ENCODE results near the gene SMPD1.
"Not testable (repeated sequence)": the region's sequence is repeated elsewhere in the genome, so short reads cannot be mapped to it uniquely, and the experiment has no call there.

The SMPD1 gene

DNA sequence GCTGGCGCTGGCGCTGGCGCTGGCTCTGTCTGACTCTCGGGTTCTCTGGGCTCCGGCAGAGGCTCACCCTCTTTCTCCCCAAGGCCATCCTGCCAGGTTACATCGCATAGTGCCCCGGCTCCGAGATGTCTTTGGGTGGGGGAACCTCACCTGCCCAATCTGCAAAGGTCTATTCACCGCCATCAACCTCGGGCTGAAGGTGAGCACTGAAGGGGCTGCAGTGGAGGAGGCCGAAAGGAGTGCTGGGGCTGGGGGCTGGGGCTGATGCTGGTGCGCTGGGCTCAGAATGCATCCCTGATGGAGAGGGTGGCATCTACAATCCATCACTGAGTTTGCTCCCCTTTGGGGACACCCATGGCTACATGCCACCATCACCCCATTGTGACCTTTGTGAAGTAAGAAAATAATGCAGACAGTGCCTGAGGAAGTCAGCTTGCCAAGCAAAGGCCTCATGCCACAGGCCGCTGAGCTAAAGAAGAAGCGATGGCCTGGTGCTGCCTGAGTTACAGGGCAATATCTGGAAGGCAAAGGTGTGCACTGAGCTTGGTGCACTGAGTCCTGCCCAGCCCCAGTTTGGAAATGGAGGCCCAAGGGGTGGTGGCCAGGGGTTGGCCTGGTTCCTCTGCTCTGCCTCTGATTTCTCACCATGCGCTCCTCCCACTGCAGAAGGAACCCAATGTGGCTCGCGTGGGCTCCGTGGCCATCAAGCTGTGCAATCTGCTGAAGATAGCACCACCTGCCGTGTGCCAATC is 620 bp downstream of the SMPD1 start:
- no peak for DNase-seq

DNA sequence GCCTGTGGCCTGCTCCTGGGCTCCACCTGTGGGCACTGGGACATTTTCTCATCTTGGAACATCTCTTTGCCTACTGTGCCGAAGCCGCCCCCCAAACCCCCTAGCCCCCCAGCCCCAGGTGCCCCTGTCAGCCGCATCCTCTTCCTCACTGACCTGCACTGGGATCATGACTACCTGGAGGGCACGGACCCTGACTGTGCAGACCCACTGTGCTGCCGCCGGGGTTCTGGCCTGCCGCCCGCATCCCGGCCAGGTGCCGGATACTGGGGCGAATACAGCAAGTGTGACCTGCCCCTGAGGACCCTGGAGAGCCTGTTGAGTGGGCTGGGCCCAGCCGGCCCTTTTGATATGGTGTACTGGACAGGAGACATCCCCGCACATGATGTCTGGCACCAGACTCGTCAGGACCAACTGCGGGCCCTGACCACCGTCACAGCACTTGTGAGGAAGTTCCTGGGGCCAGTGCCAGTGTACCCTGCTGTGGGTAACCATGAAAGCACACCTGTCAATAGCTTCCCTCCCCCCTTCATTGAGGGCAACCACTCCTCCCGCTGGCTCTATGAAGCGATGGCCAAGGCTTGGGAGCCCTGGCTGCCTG is 1.4 kb downstream of the SMPD1 start:
- DNase-seq = no peak

DNA sequence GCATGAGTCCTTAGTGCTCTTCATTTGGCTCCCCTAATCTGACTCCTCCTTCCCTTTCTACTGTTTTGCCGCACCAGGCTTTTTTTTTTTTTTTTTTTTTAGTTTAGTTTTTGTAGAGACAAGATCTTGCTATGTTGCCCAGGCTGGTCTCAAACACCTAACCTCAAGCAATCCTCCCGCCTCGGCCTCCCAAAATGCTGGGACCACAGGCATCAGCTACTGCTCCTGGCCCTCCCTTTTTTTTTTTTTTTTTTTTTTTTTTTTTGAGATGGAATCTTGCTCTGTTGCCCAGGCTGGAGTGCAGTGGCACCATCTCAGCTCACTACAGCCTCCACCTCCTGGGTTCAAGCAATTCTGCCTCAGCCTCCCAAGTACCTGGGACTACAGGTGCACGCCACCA is 2.0 kb downstream of the SMPD1 start:
- not testable (repeated sequence) for DNase-seq

DNA sequence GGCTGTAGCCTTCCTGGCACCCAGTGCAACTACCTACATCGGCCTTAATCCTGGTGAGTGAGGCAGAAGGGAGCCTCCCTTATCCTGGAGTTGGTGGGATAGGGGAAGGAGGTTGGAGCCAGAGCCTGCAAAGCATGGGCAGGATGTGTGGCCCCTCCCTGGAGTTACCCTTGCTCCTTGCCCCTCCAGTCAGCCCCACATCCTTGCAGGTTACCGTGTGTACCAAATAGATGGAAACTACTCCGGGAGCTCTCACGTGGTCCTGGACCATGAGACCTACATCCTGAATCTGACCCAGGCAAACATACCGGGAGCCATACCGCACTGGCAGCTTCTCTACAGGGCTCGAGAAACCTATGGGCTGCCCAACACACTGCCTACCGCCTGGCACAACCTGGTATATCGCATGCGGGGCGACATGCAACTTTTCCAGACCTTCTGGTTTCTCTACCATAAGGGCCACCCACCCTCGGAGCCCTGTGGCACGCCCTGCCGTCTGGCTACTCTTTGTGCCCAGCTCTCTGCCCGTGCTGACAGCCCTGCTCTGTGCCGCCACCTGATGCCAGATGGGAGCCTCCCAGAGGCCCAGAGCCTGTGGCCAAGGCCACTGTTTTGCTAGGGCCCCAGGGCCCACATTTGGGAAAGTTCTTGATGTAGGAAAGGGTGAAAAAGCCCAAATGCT is 3.9 kb downstream of the SMPD1 start:
- DNase-seq = no peak

DNA sequence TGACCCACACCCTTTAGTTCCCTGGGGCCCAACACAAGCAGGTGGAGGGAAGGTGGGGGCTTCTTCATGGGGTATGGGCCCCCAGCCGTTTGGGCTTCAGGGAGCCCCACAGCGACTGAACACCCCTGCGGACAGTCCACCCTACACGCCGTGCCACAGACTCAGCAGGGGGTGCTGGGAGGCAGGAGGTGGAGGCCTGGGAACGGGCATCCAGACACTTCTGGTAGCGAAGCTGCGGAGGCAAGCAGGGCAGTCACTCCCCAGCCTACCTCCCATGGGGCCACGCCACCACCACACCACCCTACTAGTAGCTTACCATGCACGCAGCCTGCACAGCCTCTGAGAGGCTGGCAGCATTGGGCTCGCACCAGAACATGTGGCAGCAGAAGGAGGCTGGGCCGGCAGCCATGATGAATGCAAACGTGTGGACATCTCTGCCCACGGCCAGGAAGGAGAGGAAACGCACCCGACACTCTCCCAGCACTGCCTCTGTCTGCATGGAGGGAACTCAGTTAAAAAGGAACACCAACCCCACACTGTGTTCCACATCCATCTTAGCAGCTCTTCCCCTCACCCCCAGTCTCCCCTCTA is 5.3 kb downstream of the SMPD1 start:
- DNase-seq = no peak

DNA sequence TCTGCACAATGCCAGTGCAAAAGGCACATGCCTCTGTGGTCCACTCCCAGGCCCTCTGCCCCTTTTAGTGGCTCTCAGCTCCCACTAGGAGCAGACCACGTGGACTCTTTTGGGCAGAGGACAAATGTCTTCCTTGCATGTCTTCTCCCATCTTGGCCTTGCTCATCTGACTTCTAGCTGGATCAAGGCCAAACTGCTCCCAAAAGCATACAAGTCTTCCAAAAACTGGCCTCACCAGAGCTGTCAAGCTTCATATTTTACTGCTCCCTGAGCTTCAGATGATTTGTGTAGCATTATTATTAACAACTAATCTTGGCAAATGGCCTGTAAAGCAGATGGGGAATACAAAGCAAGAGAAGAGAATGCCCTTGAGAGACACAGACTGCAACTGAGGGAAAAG is 6.9 kb downstream of the SMPD1 start:
- DNase-seq = no peak

DNA sequence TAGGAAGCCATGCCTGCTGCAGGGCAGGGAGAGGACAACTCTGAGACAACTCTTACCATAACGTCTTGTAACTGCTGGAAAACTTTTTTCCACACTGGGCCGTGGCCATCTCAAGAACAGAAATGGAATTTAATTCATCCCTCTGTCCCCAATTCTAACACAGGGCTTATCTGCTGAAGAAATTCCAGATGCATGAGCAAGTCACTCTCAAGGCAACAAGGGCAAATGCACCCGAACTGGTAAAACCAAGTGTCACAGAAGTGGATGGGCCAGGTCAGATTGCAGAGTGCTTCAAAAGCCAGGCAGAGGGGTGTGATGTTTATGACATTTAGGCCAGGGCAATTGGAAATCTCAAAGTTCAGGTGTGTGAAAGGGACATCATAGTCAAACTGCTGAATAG is 7.4 kb downstream of the SMPD1 start:
- no peak for DNase-seq

DNA sequence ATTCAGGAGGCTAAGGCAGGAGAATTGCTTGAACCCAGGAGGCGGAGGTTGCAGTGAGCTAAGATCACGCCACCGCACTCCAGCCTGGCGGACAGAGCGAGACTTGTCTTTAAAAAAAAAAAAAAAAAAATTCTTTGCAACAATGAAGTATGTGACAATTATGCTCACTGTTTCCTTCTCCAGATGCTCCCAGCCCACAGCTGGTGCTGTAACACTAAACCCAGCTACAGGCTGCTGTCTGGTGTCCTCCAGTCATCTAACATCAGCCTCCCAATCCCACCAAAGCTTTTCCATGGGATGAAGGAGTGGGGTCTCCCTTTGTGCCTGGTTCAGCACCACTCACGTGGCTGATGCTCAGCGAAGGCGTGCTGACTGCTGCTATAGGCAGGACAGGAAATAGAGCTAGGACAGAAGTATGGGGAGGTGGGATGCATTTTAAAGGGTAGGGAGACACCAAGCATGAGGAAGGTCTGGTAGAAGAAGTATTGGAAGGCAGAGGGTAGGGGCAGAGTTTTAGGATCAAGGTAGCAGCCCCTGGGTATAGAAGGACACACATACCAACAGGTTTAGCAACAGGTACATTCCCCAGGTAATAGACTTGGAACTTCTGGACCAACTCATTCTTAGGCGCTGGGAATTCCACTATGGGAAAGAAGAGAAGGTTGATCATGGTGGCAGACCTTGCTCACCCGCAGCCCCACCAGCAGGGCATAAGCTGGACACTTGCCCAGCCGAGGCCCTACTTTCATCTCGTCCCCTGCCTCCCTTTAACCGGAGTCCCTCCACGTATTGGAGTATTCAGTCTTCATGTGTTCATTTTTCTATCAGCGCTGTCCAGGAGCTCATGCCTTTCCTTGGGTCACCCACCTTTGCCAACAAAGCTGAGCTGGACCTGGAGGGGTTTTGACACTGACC is 10.4 kb downstream of the SMPD1 start:
- no peak for DNase-seq

DNA sequence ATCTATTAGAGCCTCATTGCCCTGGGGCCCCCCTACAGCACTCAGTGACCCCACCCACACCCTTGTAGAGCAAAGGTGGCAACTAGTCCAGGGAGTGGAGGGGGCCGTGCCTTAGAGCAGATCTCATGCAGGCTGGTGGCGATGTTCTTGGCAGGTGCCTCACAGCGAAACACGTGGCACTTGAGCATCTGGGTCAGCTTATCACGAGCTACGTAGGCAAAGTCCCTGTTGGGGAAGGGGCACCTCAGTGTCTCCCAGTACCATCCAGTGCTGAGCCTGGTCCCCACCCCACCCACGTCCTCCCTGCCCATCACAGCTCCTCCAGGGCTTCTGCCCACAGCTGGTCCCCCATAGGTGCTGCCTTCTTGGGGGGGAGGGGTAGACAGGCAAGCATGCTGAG is 11.2 kb downstream of the SMPD1 start:
- DNase-seq = no peak

DNA sequence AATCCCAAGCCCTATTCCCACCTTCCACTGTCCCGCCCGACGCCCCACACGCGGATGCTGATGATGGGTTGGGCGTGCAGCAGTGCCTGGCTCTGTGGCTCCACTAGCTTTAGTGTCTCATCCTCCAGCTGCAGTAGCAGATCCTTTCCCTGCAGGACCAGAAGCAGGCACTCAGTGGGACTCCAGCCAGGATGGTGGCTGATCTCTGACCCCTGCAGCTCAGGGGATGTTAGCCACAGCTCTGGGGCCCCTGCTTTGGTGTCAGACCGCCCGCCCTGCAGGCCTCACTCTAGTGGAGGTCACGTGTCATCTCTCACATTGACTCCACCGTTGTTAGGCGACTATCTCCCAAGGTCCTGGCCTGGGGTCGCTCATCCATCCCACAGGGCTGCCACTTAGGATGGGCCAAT is 11.8 kb downstream of the SMPD1 start:
- DNase-seq = no peak

DNA sequence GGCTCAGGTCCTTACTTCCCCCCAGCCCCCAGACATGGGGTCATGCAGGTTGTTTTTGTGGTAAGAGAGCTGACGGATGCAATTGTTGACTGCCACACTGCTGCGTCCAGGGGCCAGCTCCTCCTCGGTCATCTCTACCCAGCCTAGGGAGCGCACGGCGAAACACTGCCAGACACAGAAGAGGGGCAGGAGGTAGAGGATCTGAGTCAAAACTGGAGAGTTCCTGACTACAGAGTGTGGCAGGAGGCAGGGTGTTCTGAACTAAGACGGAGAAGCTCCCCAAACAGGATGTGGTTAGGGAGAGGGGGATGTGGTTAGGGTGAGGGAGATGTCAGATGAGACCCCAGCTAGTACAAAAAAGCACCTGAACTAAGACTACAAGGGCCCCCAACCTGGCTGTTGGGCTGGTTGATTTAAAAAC is 12.3 kb downstream of the SMPD1 start:
- DNase-seq = no peak

DNA sequence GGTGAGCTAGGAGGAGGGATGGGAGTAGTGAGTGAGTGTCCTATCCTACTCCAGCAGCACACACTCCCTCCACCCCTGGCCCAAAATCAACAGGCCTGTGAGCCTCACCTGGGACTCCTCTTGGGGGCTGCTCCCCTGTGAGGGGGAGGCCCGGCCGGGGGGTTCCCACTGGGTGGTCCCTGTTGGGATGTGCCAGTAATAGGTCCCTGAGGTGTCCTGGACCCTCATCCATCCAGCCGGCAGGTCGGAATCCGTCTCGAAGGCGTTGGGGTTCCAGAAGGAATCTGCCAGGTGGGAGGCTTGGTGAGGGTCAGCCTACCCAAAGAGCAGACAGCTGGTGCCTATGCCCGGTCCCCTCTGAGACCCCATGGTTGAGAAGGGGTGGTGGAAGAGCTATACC is 13.3 kb downstream of the SMPD1 start:
- no peak for DNase-seq

DNA sequence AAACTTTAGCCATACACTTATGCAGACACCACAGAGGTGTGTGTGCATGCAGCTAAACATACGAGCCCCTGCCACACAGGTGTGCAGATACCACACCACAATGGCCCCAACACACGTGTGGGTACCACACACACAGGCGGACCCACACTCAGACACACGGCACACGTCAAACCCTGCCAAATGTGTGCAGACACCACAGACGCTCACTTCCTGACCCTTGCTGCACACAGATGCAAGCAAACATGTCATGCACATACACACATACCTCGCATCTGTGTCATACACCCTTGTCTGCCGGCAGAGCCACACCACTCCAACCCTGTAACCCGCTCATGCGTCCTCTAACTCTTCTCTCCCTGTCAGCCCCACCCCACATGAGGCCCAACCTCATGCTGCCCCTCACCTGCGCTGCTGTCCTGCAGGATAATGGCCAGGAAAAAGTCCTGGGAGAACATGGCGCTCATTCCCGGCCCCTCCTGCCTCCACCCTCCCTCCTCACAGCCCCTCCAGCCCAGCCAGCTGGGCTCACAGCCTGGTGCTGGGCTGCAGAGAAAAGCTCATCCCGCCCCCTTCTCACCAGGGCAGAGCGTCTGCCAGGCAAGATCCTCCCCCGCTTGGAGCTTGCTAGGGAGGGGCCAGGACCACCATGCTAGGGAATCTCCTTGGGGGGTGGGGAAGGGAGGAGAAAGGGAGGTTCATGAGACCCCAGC is 14.2 kb downstream of the SMPD1 start:
- no peak for DNase-seq

DNA sequence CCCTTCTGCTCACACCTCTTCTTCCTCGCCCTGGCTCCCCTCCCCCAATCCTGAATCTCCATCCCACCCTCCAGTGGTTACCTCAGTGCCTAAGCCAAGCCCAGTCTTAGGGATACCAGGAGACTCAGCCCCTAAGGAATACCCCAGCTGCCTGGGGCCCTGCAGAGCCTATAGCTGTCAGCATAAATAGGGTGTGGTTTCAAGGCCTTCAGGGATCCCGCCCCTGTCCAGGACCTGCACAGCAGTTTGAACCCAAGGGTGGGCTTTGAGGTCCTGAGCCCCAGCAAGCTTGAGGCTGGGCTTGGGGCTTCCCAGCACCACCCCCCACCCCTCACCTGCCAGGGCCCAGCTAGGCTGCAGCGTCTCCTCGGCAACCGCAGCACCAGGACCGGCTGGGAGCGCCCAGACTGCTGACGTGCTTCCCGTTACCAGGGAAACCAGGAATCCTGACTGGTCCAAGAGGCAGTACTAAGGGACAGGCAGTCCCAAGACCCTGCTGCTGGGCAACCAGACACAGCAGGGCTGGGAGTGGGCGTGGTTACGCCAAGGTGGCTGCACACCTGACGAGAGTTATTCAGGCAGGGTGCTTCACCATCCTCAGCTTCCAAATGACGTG is 14.9 kb downstream of the SMPD1 start:
- DNase-seq = no peak

DNA sequence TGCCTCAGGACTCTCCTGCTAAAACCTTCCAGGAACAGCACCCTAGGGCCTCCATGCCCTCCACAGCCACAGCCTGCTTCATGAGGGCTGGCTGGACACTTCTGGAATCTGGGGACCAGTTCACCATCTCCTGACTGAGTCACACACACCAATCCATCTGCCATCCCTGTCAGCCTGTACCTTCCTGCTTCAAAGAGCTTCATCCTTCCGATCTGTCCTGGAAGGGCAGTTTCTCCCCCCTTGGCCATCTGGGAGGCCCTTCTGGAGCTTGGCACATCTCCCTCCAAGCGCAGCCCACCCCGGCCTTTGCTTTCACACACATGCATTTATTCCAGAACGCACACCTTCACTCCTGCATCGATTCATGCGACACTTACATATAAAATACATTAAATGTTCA is 15.6 kb downstream of the SMPD1 start:
- peak; percentile 20 for DNase-seq

DNA sequence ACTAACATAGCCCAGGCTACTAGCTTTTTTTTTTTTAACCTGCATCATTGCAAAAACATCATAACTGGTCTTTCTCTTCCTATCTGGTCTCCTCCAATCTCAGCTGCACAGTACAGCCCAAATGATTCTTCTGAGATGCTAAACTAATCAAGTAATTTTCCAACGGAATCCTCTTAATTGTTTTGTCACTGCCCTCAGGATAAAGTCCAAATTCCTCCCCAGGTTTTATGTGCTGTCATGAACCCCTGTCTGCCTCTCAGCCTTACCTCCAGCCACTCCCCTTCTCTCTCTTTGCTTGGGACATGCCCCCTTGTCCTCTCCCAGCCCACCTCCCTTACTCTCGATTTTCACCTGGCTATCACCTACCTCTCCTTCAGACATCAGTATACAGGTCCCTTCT is 16.1 kb downstream of the SMPD1 start:
- DNase-seq = no peak

DNA sequence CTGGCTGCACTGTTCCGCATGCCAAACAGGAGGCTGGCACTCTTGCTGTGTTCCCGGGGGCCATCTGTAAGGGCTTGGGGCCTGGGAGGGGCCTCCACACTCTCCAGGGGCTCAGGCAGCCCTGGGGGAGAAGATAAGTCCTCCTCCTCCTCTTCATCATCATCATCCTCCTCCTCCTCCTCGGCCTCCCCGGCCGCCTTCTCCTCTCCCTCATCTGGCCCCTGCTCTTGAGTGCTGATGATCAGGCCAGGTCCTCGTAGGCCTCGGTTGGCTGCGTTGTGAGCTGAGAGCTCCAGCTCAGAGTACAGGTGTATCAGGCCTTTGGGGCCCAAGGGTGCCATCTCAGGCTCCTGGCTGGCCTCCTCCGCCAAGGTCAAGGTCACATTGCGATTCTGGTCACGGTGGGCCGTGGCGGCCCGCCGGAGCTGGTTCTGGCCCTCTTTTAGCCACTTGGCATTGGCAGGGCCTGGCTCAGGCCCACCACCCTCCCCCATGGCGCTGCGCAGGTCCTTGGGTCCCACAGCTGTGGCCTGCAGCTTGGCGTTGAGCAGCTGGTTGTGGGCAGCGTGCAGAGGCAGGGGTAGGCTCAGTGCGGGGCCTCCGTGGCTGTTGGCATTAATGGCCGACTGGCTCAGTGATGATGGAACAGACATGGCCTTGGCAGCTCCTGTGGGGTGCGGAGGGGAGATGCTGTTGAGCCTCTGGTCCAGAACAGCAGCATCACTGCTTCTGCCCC is 20.6 kb downstream of the SMPD1 start:
- no peak for DNase-seq

DNA sequence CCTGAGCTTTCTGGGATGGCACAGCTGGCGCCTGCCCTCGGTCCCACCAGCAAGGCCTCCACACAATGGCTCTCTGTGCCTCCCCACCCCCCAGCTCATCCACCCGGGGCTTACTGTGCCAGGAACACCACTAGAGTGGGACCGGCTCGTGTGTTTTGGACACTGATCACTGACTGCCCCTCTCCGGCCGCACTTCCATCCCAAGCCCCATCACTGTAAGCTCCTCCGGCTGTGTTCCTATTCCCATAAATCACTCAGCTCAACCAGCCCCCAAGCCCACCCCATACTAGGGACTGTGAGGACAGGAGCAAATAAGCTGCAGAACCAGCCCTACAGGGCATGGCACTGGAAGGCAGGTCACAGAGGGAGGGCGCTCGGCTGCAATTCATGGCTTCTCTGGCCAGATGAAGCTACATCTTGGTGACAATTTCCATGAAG is 21.3 kb downstream of the SMPD1 start:
- DNase-seq = no peak

DNA sequence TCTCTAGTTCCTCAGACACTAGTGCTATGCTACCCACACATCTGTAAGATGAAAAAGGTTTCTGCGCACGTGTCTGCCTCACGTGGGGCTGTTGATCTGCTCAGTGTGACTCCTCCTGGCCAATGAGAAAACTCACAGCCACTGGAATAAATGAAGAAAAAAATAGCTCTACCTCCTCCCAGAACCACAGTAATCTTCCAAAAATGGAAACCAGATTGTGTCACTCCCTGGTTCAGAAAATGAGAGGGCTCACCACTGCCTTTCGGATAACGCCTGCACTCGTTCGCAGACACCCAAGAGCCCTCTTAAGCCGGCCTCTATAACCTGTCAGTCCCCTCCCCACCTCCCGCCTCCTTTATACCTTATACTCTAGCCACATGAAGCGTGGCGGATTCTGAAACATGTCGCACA is 23.5 kb downstream of the SMPD1 start:
- no peak for DNase-seq

DNA sequence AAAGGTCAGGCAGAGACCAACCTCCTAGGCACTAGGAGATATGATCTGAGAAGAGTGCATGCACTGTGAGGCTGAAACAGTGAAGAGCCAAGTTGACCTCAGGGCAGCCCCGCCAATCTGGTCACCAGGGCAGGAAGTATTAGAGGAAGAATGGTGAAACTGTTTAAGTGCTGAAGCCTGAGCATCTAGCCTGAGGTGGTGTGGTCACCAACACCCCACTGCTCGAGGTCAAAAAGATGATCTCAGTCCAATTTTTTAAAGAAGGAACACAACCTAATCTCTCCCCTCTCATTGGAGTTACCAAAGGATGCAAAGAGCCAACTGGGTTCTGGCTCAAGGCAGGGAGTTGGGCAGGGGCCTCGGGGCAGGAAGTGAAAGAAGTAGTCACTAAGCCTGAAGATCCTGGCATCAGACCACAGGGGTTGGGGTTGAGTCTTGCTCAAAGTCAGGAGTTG is 24.6 kb downstream of the SMPD1 start:
- DNase-seq = no peak

DNA sequence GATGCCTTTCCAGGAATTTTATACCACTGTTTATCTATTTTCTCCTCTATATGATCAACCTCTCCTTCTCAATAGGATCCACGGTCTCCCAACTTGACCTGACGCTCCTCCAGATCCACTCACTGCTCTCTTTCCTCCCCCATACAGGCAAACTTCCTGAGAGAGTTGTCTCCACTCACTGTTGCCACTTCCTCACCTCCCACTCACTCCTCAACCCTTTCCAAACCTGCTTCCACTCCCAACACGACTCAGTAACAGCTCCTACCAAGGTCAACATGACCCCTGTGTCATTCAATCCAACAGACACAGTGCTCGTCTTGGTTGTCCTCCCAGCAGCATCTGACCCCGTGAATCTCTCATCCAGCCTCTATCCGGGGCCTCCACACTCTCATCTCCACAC is 25.5 kb downstream of the SMPD1 start:
- DNase-seq = no peak
